GM08714 (cell line): ENCODE measurements around the gene NR3C1.

Experiments
- H3K4me3 ChIP-seq: fragments of 200-500 bp; sonication (Bioruptor generic); 2 replicates; pipeline ENCODE4 v1.5.1; 2014; ENCODE audit warnings: mild to moderate bottlenecking, low read length, inconsistent platforms
- ZNF274 ChIP-seq: IDR thresholded peaks from 2 replicates; pipeline ENCODE4 v1.6.1; 2012; ENCODE audit warnings: mild to moderate bottlenecking, low read depth, low read length

Gene NR3C1

GRCh38 chr5:143374496-143375217 is 28.8 kb downstream of the NR3C1 start:
- H3K4me3 ChIP-seq = no peak overlapping the region
- TF ChIP-seq ZNF274 = no peak

DNA sequence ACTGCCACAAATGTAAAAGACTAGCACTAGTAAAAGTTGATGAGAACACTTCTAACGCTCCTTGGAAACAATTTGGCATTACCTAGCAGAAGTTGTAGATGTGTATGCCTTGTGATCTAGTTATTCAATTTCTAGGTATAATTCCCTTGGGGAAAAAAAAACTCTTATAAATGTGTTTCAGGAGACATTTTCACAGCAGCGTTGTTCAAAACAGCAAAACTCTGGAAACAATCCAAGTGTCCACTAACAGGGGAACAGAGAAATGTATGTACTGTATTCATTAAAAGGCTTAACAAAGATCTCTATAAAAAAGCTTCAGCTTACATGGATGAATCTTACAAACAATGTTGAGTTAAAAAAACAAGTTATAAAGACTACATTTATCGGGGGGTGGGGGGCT is 30.4 kb downstream of the NR3C1 start:
- TF ChIP-seq ZNF274 = no peak
- no peak overlapping the region for H3K4me3 ChIP-seq

- no peak for TF ChIP-seq ZNF274
- H3K4me3 ChIP-seq = no peak overlapping the region
Observed at GRCh38 chr5:143372187-143372829, 31.2 kb downstream of the NR3C1 start.

DNA sequence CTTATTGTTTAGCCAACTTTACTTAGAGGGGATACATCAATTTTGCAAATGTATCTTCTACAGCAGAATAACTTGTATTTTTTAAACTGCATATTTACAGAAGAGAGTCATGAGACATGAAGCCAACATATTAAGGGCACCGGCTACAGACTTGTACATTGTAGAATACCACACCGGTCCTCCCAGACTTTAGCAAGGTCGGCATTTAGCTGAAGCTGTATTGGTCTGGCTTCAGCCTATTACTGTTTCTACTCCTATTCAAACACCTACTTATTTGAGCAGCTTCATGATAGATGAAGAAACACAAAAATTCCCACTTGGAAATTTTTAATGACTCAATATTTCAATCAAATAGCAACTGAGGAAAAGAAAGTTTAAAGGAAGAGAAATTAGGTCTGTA is 33.0 kb downstream of the NR3C1 start:
- no peak overlapping the region for H3K4me3 ChIP-seq
- no peak for TF ChIP-seq ZNF274

GRCh38 chr5:143364061-143364460 is 39.4 kb downstream of the NR3C1 start:
- H3K4me3 ChIP-seq = no peak overlapping the region
- no peak for TF ChIP-seq ZNF274

GRCh38 chr5:143362664-143363227 is 40.7 kb downstream of the NR3C1 start:
- no peak for TF ChIP-seq ZNF274
- no peak overlapping the region for H3K4me3 ChIP-seq

DNA sequence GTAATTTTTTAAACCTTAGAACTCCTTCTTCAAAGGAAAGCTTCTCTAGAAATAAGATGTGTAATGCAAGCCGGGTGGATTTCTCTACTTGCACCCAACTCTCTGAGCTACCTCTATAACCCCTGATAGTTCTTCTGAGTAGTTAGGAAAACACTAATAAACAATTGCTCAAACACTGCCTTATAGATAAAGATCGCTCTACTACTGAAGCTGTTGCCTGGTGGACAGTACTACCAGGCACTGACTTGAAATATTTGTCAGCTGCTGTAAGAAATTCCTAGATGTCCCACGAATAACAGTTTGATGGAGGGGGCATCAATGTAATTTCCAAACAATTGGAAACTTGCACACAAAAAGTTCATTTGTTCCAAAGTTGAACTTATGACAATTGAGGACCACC is 42.0 kb downstream of the NR3C1 start:
- no peak for TF ChIP-seq ZNF274
- H3K4me3 ChIP-seq = no peak overlapping the region

GRCh38 chr5:143360755-143361154 is 42.7 kb downstream of the NR3C1 start:
- no peak for TF ChIP-seq ZNF274
- H3K4me3 ChIP-seq = no peak overlapping the region

DNA sequence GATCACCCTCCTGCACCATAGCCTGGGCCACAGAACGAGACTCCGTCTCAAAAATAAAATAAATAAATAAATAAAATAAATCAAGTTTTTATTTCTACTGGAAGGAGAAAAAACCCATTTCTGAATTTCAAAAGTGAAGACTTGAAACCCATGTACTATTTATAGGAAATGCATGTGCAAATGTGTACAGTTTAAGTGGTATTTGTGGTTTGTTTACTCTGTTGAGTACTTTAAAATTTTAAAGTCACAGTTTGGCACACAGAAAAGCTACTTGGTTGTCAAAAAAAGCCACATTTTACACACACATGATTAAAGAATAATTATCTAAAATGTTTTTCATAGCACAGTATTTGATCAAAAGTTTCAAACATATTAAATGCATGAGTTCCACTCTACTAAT is 43.6 kb downstream of the NR3C1 start:
- TF ChIP-seq ZNF274 = no peak
- H3K4me3 ChIP-seq = peak overlapping the region; percentile 43; the same call in 1 of the 2 replicates

DNA sequence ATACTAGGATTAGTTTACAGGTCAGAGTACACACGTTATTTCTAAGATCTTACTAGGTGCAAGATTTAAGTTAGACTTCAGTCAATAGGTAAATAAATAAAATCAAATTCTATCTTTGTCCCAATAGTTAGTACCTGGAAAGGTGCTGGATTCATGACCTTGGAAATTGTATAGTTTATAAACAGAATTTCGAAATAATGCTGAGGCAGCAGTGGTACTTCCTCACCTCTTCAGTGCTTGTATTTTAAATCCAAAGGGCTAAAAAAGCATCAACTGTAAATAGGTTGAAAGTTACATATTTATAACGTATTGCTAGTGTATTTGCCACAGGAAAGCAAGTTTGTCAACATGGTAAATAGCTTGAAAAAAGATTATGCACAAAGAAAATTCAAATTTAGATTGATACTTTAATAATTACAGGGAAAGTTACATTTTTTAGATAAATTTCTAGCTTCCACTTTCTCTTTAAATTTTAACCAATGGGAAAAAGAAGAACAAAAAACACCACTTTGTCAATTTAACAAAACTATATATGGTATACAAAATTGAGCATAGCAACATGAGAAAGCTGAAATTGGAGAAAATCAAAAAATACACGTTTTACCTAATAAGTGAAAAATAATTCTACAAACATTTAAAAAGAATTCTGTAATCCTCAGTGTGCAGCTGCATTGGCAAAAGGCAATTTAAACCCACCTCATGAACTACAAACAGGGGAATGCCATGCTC is 46.5 kb downstream of the NR3C1 start:
- TF ChIP-seq ZNF274 = no peak
- H3K4me3 ChIP-seq = no peak overlapping the region

GRCh38 chr5:143355710-143356109 is 47.8 kb downstream of the NR3C1 start:
- H3K4me3 ChIP-seq = no peak overlapping the region
- TF ChIP-seq ZNF274 = no peak

DNA sequence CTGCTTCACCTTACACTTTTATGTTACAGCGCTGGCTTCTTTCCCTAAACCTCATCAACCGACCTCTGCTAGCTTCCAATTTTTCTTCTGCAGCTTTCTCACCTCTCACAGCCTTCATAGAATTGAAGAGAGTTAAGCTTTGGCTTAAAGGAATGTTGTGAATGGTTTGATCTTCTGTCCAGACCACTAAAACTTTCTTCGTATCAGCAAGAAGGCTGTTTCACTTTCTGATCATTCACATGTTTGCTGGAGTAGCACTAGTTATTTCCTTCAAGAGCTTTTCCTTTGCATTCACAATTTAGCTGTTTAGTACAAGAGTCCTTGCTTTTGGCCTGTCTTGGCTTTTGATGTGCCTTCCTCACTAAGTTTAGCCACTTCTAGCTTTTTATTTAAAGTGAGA is 49.5 kb downstream of the NR3C1 start:
- H3K4me3 ChIP-seq = peak overlapping the region; percentile 45; the same call in 1 of the 2 replicates
- no peak for TF ChIP-seq ZNF274

DNA sequence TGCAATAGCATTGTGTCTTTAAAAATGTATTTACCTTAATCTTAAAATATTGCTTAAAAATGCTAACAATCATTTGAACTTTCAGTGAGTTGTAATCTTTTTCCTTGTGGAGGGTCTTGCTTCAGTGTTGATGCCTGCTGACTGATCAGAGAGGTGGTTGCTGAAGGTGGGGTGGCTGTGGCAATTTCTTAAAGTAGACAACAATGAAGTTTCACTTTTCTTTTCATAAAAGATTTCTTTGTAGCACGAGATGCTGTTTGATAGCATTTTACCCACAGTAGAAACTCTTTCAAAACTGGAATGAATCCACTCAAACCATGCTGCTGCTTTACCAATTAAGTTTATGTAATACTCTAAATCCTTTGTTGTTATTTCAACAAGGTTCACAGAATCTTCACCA is 50.8 kb downstream of the NR3C1 start:
- H3K4me3 ChIP-seq = peak overlapping the region; percentile 4; the same call in 1 of the 2 replicates

GRCh38 chr5:143350751-143351602 is 52.5 kb downstream of the NR3C1 start:
- no peak for TF ChIP-seq ZNF274
- no peak overlapping the region for H3K4me3 ChIP-seq

More for the DNA sequence above, 50.8 kb downstream of the NR3C1 start:
- no peak for TF ChIP-seq ZNF274
